ENCODE results near the gene CCDC13.
"Not testable (repeated sequence)": the region's sequence is repeated elsewhere in the genome, so short reads cannot be mapped to it uniquely, and the experiment has no call there.

CCDC13 gene, protein sequence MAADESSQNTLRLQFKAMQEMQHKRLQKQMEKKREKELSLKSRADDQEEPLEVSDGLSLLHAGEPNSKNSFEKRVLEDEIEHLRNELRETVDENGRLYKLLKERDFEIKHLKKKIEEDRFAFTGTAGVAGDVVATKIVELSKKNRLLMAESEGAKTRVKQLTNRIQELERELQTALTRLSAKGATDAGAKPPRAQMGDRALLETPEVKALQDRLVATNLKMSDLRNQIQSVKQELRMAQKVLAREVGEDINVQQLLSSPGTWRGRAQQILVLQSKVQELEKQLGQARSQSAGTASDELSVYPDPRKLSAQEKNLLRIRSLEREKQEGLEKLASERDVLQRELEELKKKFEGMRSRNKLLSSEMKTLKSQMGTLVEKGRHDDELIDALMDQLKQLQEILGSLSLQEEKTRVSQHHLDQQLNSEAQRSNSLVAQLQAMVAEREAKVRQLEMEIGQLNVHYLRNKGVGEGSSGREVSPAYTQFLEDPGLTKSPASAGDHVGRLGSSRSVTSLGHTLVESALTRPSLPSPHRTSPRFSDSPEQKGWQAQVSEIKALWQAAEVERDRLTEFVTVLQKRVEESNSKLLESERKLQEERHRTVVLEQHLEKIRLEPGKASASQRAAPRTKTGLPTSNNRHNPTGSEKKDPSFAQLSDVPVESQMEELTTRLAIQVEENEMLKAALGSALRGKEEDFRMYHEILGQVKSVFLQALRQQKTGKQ

GRCh38 chr3:42772670-42773408 is at the start of gene CCDC13:
Gene CCDC13 (minus strand): TSS chr3:42773253. CDS start chr3:42758345, 14,908 bp downstream.
- DNase-seq (ENCODE audit: low read depth) = peak; percentile 82

DNA sequence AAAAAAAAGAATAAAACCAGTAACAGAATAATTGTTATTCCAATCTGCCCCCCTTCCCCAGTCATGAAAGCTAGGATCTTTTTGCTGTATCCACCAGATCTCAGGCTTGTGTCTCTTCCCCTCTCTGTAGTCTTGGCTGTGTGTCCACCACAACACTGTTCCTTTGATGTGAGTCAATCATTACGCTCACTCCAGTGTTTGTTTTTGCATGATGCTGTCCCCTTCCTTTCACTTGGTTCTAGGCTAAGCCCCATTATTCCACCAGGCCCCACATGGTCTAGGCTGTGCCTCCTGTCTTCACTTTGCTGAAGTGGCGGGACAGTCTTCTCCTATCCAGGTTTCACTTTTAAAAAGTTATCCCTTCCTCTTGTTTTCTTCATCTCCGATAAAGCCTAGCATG is 49.8 kb upstream of the CCDC13 start:
- DNase-seq (ENCODE audit: low read depth) = no peak

DNA sequence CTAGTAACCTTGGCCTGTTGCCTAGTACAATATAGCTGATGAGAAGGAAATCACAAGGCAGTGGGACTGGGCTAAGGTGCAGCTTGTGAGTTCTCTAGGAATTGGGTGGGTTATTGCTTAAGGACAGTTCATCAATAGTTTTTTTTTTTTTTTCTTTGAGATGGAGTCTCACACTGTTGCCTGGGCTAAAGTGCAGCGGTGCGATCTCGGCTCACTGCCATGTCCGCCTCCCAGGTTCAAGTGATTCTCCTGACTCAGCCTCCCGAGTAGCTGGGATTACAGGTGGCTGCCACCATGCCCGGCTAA is 47.6 kb upstream of the CCDC13 start:
- no peak for DNase-seq (ENCODE audit: low read depth)

DNA sequence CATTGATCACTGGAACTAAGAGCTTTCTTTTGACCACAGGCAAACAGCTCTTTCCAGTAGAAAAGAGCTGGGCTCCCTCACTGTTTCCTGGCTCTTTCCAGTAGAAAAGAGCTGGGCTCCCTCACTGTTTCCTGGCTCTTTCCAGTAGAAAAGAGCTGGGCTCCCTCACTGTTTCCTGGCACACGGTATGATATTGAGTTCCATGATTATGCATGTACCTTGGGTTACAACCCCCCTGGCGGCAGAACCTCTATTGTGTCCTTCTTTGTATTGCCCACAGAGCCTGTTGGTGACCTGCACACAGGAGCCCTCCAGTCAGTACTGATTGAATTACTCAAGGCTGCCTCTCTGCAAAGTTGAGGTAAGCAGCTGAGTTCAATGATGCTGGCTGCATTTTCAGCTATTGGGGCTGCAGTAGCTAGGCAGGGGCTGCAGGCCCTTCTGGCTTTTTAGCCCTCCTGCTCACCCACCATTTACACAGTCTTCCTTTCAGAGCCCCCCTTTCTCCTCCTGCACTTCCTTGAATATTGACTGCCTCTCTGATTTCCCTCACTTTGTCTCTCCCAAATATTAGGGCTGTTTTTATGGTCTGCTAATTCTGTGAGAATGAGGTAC is 46.4 kb upstream of the CCDC13 start:
- no peak for DNase-seq (ENCODE audit: low read depth)

DNA sequence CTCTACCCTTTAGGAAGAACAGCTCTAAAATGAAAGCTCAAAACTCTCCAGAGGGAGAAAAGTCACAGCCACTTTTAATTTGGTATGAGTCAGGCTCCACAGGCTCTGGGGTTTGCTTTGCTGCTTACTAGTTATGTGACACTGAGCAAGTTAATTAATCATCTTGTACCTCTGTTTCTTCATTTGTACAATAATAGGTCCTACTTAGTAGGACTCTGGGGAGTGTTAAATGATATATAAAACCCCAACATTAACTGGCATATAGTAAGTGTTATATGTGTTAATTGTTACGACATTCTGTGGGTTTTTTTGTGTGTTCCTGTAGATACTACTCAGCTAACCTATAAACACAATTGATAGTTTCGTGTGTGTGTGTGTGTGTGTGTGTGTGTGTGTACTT is 42.8 kb upstream of the CCDC13 start:
- no peak for DNase-seq (ENCODE audit: low read depth)

- no peak for DNase-seq (ENCODE audit: low read depth)
Observed at GRCh38 chr3:42814914-42815507, 42.0 kb upstream of the CCDC13 start.

GRCh38 chr3:42814246-42814645 is 41.2 kb upstream of the CCDC13 start:
- DNase-seq (ENCODE audit: low read depth) = no peak

GRCh38 chr3:42811118-42811883 is 38.2 kb upstream of the CCDC13 start:
- not testable (repeated sequence) for DNase-seq (ENCODE audit: low read depth)

DNA sequence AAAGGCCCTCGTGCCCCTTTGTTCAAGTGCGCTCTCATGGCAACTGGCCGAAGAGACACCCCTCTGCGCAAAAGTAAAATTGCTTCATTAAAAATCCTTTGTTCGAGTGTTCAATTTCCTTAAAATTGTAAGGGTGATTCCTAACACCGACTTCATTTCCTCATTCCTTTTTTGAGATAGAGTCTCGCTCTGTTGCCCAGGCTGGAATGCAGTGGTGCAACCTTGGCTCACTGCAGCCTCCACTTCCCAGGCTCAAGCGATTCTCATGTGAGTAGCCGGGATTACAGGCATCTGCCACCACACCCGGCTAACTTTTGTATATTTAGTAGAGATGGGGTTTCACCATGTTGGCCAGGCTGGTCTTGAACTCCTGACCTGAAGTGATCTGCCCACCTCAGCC is 37.7 kb upstream of the CCDC13 start:
- not testable (repeated sequence) for DNase-seq (ENCODE audit: low read depth)

- DNase-seq (ENCODE audit: low read depth) = no peak
Observed at GRCh38 chr3:42809202-42809601, 36.1 kb upstream of the CCDC13 start, which contains the start of gene ACKR2. Gene ACKR2 (plus strand): TSS chr3:42809445. CDS start chr3:42864503, 55,058 bp downstream.

- no peak for DNase-seq (ENCODE audit: low read depth)
Observed at GRCh38 chr3:42807929-42808328, 34.9 kb upstream of the CCDC13 start.

GRCh38 chr3:42805141-42805821 is 32.2 kb upstream of the CCDC13 start:
- DNase-seq (ENCODE audit: low read depth) = no peak

GRCh38 chr3:42804831-42805132 is 31.7 kb upstream of the CCDC13 start:
- no peak for DNase-seq (ENCODE audit: low read depth)

DNA sequence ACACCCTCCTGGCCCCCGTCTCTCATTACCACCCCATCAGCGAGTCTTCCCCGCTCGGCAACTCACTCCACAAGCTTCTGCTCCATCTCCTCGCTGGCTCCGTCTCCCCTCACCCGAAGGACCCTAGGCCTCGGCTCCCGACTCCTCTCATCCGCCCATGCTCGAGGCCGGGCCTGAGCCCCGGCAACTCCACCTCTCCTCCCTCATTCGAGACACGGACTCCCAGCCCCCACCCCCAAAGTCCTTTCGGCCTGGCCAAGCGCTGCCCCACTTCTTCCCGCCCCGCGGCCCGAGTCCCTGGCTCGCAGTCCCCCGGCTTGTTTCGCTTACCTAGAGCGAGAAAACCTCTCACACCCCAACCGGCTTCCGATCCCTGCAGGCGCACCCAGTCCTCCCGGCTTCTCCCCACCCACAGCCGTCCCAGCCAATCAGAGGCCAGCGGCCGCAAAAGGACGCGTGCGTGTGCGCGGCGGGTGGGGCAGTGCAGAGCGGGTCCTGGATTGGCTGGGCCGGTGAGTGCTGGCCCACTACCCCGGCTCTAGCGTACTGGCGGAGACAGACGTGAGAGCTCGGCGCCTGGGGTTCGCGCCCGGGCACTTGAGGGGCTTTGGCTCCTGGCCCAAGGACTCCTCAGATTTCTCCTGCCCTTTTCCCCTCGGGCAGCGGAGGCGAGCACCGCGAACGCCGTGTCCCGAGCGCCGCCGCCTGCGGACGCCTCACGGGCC is 31.2 kb upstream of the CCDC13 start, which contains the start of gene HIGD1A:
HIGD1A (minus strand) TSS at position 385 of the 725 bp plus-strand sequence. CDS start 10,237 bp downstream, outside the sequence.
- peak; percentile 90 for DNase-seq (ENCODE audit: low read depth)

DNA sequence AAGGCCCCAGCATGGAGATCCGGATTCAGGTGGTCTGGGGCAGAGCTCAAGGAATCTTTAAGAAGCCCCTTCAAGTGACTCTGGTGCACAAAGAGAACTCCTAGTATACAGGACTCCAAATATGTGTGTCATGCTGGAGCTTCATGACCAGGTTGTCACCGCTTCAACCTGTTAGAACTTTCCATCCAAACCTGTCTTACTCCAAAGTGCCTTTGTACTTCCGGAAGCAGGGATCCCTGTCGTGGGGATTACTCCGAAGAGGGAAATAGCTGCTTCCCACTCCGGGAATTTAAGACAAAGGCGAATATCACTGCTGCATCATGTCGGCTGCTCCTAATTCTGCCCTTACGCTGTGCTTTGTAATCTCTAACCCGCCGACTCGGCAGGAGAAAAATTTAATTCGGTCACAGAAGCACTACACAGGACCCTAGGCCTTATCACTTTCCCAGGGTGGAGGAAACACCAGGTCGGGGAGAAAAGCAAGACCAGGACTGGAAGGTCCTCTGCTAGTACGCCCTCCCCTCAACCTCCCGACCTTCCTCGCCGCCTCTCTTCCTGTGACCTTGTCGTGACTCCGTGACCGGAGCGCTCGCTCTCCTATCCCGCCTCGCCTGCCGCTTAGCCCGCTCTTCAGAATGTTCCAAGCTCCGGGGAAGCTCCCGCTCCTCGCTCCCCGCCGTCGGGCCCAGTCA is 30.5 kb upstream of the CCDC13 start:
- DNase-seq (ENCODE audit: low read depth) = peak; percentile 7

- DNase-seq (ENCODE audit: low read depth) = no peak
Observed at GRCh38 chr3:42802876-42803413, 29.9 kb upstream of the CCDC13 start.

- DNase-seq (ENCODE audit: low read depth) = no peak
Observed at GRCh38 chr3:42801784-42802183, 28.7 kb upstream of the CCDC13 start.

DNA sequence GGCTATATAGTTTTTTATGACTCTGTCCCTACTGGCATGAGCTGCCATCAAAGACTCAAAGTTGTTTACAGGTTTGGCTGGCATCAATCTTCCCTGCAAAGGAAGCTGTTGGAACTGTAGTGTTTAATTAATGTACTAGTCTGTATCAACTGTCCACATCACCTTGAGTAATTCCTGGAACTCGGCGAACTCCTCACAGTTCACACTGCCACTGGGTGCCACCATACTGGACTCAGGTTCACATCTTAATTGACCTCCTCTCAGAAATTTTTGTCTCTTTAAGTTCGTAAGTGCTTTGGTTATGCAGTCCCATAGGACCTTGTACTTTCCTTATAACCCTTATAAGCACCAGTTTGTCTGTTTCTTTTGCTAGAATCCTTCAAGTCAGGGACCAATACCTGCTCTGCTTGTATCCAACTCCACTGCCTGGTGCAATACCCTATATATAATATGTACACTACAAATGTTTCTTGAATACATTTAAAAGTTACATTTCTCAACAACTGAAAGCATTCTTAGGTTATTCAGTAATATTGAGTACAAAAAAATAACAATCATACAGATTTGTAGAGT is 28.1 kb upstream of the CCDC13 start:
- no peak for DNase-seq (ENCODE audit: low read depth)

- DNase-seq (ENCODE audit: low read depth) = no peak
Observed at GRCh38 chr3:42800251-42800650, 27.2 kb upstream of the CCDC13 start.
